ENCODE data around the gene PDXDC1. TPM values are rescaled to one million over a fixed set of nuclear protein-coding genes. Genes with fewer than 3 reads are reported as not detected.
"Not testable (repeated sequence)": the region's sequence is repeated elsewhere in the genome, so short reads cannot be mapped to it uniquely, and the experiment has no call there.

PDXDC1 gene
- total RNA-seq, 1 donor from 2014 or later: 69.1 TPM

DNA sequence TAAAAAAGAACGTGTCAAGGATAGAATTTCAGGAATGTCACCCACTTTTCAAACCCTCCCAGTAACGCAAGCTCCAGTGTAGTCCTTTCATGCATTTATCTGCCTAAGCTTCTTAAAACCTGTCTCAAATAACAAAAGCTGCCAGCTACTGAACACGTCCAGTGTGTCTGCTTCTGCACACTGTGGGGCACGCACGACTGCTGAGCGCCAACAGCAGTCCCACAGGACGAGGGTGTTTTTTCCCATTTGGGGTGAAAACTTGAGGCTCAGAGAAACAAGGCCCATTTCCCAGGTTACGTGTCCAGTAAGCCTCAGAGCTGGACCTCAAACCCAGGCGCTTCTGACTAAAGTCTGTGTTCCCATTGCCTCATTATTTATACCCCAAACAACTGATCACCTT is 63.9 kb downstream of the PDXDC1 start:
- H3K9me3 ChIP-seq (ENCODE audit: low read depth): no peaks in the 10 kb centered on the region
- DNase-seq (ENCODE audit: low spot score): peak; percentile 38
- Mint-ChIP-seq H3K9me3 (no peaks in the 10 kb centered on the region), H3K4me1 (peaks cover 4% of the 10 kb centered on the region), H3K27me3 (ENCODE audit: insufficient read depth, low read depth) (no peaks in the 10 kb centered on the region), H3K27ac (peak overlapping the region; percentile 32), H3K36me3 (peaks cover 18% of the 10 kb centered on the region), H3K4me3 (peak overlapping the region; percentile 38)
- no peak overlapping the region for H3K9ac ChIP-seq
- no peak for TF ChIP-seq EZH2phosphoT487 (IDR thresholded peaks at IDR 0.05)
- TF ChIP-seq EZH2 (IDR thresholded peaks at IDR 0.05): no peak
- TF ChIP-seq, protein P1, sequence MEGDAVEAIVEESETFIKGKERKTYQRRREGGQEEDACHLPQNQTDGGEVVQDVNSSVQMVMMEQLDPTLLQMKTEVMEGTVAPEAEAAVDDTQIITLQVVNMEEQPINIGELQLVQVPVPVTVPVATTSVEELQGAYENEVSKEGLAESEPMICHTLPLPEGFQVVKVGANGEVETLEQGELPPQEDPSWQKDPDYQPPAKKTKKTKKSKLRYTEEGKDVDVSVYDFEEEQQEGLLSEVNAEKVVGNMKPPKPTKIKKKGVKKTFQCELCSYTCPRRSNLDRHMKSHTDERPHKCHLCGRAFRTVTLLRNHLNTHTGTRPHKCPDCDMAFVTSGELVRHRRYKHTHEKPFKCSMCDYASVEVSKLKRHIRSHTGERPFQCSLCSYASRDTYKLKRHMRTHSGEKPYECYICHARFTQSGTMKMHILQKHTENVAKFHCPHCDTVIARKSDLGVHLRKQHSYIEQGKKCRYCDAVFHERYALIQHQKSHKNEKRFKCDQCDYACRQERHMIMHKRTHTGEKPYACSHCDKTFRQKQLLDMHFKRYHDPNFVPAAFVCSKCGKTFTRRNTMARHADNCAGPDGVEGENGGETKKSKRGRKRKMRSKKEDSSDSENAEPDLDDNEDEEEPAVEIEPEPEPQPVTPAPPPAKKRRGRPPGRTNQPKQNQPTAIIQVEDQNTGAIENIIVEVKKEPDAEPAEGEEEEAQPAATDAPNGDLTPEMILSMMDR (IDR thresholded peaks at IDR 0.05): no peak
- H3K4me2 ChIP-seq: no peak overlapping the region
- H3F3A ChIP-seq (ENCODE audit: low read depth): no peaks in the 10 kb centered on the region
- H3K27me3 ChIP-seq: no peaks in the 10 kb centered on the region
- no peak overlapping the region for H3K27ac ChIP-seq
- H4K20me1 ChIP-seq (ENCODE audit: low read depth): no peaks in the 10 kb centered on the region
- H2AFZ ChIP-seq (replicated peaks): no peak overlapping the region
- H3K36me3 ChIP-seq: no peaks in the 10 kb centered on the region
- H3K79me2 ChIP-seq (ENCODE audit: low read depth): no peaks in the 10 kb centered on the region
- no peaks in the 10 kb centered on the region for H3K4me1 ChIP-seq
- no peak overlapping the region for H3K4me3 ChIP-seq

- Mint-ChIP-seq H3K4me3 (no peak overlapping the region), H3K4me1 (peaks cover 4% of the 10 kb centered on the region), H3K27ac (no peak overlapping the region), H3K36me3 (peaks cover 13% of the 10 kb centered on the region), H3K27me3 (ENCODE audit: insufficient read depth, low read depth) (peaks cover 2% of the 10 kb centered on the region), H3K9me3 (no peaks in the 10 kb centered on the region)
- Histone ChIP-seq H3K4me3 (no peak overlapping the region), H2AFZ (replicated peaks) (no peak overlapping the region), H3F3A (ENCODE audit: low read depth) (no peaks in the 10 kb centered on the region), H3K9me3 (ENCODE audit: low read depth) (no peaks in the 10 kb centered on the region), H3K27ac (no peak overlapping the region), H3K79me2 (ENCODE audit: low read depth) (no peaks in the 10 kb centered on the region), H3K4me2 (no peak overlapping the region), H3K4me1 (no peaks in the 10 kb centered on the region), H3K36me3 (no peaks in the 10 kb centered on the region), H4K20me1 (ENCODE audit: low read depth) (no peaks in the 10 kb centered on the region), H3K27me3 (no peaks in the 10 kb centered on the region), H3K9ac (no peak overlapping the region)
- no peak for TF ChIP-seq EZH2 (IDR thresholded peaks at IDR 0.05)
- peak; percentile 29 for DNase-seq (ENCODE audit: low spot score)
These were observed 66.6 kb downstream of the PDXDC1 start for GRCh38 chr16:15041271-15042004.

DNA sequence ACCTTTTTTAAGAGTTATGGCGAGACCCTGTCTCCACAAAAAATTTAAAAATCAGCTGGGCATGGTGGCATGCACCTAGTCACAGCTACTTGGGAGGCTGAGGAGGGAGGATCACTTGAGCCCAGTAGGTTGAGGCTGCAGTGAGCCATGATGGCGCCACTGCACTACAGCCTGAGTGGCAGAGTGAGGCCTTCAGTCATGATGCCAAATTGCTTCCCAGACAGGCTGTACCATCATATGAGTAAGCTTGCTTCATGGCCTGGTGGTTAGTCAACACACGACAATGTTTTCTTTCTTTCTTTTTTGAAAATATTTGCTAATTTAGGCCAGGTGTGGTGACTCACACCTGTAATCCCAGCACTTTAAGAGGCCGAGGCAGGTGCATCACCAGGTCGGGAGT is 68.5 kb downstream of the PDXDC1 start:
- peaks cover 2% of the 10 kb centered on the region for H3K27me3 Mint-ChIP-seq (ENCODE audit: insufficient read depth, low read depth)
- Histone ChIP-seq H3K27ac (no peak overlapping the region), H2AFZ (replicated peaks) (no peak overlapping the region), H3K79me2 (ENCODE audit: low read depth) (no peaks in the 10 kb centered on the region), H3K4me2 (no peak overlapping the region), H4K20me1 (ENCODE audit: low read depth) (no peaks in the 10 kb centered on the region), H3K4me1 (no peaks in the 10 kb centered on the region), H3K4me3 (no peak overlapping the region), H3K27me3 (no peaks in the 10 kb centered on the region), H3K9me3 (ENCODE audit: low read depth) (no peaks in the 10 kb centered on the region), H3F3A (ENCODE audit: low read depth) (no peaks in the 10 kb centered on the region), H3K9ac (no peak overlapping the region), H3K36me3 (no peaks in the 10 kb centered on the region)
- no peak overlapping the region for H3K27ac Mint-ChIP-seq
- H3K4me1 Mint-ChIP-seq: peaks cover 4% of the 10 kb centered on the region
- no peak for DNase-seq (ENCODE audit: low spot score)
- no peaks in the 10 kb centered on the region for H3K9me3 Mint-ChIP-seq
- TF ChIP-seq, protein P1 (IDR thresholded peaks at IDR 0.05): no peak
- TF ChIP-seq EZH2phosphoT487 (IDR thresholded peaks at IDR 0.05) (no peak), EZH2 (IDR thresholded peaks at IDR 0.05) (no peak)
- H3K4me3 Mint-ChIP-seq: no peak overlapping the region
- peaks cover 13% of the 10 kb centered on the region for H3K36me3 Mint-ChIP-seq

GRCh38 chr16:15044286-15044685 is 69.5 kb downstream of the PDXDC1 start:
- Mint-ChIP-seq H3K9me3 (no peaks in the 10 kb centered on the region), H3K27ac (no peak overlapping the region), H3K4me1 (no peaks in the 10 kb centered on the region), H3K27me3 (ENCODE audit: insufficient read depth, low read depth) (peaks cover 2% of the 10 kb centered on the region), H3K4me3 (no peak overlapping the region), H3K36me3 (peaks cover 10% of the 10 kb centered on the region)
- H3K79me2 ChIP-seq (ENCODE audit: low read depth): peaks cover 3% of the 10 kb centered on the region
- H3F3A ChIP-seq (ENCODE audit: low read depth): no peaks in the 10 kb centered on the region
- H3K9ac ChIP-seq: no peak overlapping the region
- H3K4me2 ChIP-seq: no peak overlapping the region
- no peak for DNase-seq (ENCODE audit: low spot score)
- TF ChIP-seq EZH2phosphoT487 (IDR thresholded peaks at IDR 0.05) (no peak), EZH2 (IDR thresholded peaks at IDR 0.05) (no peak)
- TF ChIP-seq, protein P1 (IDR thresholded peaks at IDR 0.05): no peak
- no peaks in the 10 kb centered on the region for H3K27me3 ChIP-seq
- H3K27ac ChIP-seq: peak overlapping the region; percentile 13
- H3K36me3 ChIP-seq: no peaks in the 10 kb centered on the region
- H2AFZ ChIP-seq (replicated peaks): no peak overlapping the region
- no peaks in the 10 kb centered on the region for H3K4me1 ChIP-seq
- no peaks in the 10 kb centered on the region for H4K20me1 ChIP-seq (ENCODE audit: low read depth)
- no peaks in the 10 kb centered on the region for H3K9me3 ChIP-seq (ENCODE audit: low read depth)
- H3K4me3 ChIP-seq: no peak overlapping the region

GRCh38 chr16:15045270-15045669 is 70.4 kb downstream of the PDXDC1 start:
- DNase-seq (ENCODE audit: low spot score); H3K27ac Mint-ChIP-seq: not testable (repeated sequence)

More at GRCh38 chr16:15045270-15045669, 70.4 kb downstream of the PDXDC1 start:
- not testable (repeated sequence) for H4K20me1 ChIP-seq (ENCODE audit: low read depth); H3K36me3 ChIP-seq; H3K27me3 ChIP-seq; H3K4me2 ChIP-seq; H3K4me1 Mint-ChIP-seq; H3K36me3 Mint-ChIP-seq; H3F3A ChIP-seq (ENCODE audit: low read depth); H3K9ac ChIP-seq; H3K9me3 ChIP-seq (ENCODE audit: low read depth); H2AFZ ChIP-seq (replicated peaks); H3K4me3 Mint-ChIP-seq; H3K9me3 Mint-ChIP-seq; H3K27ac ChIP-seq; H3K4me3 ChIP-seq; H3K27me3 Mint-ChIP-seq (ENCODE audit: insufficient read depth, low read depth); H3K4me1 ChIP-seq
- peaks cover 12% of the 10 kb centered on the region for H3K79me2 ChIP-seq (ENCODE audit: low read depth)

Measured in neural progenitor cell (in vitro differentiated cells).